GF-D8 (cell line): Measurements from ENCODE around the gene PLEKHD1.
"Not testable (repeated sequence)": the region's sequence is repeated elsewhere in the genome, so short reads cannot be mapped to it uniquely, and the experiment has no call there.

Experiments
- DNase-seq: peaks from one replicate; lab custom pipeline; 2025; lab: John Stamatoyannopoulos, UW

The PLEKHD1 gene

GRCh38 chr14:69481815-69482568 is 2.5 kb upstream of the PLEKHD1 start:
- no peak for DNase-seq

- DNase-seq, result no peak
Measured at GRCh38 chr14:69483765-69484443, 624 bp upstream of the PLEKHD1 start.

GRCh38 chr14:69485315-69485660 is 760 bp downstream of the PLEKHD1 start:
- no peak for DNase-seq

- DNase-seq, result no peak
Measured at GRCh38 chr14:69485701-69486100, 1.2 kb downstream of the PLEKHD1 start.

GRCh38 chr14:69487226-69487625 is 2.7 kb downstream of the PLEKHD1 start:
- DNase-seq, result no peak

GRCh38 chr14:69487771-69488170 is 3.2 kb downstream of the PLEKHD1 start:
- no peak for DNase-seq

- no peak for DNase-seq
Measured at GRCh38 chr14:69489495-69489894, 5.0 kb downstream of the PLEKHD1 start.

- no peak for DNase-seq
Measured at GRCh38 chr14:69490219-69490918, 5.8 kb downstream of the PLEKHD1 start.

GRCh38 chr14:69491193-69491592 is 6.7 kb downstream of the PLEKHD1 start:
- no peak for DNase-seq

- DNase-seq, result no peak
Measured at GRCh38 chr14:69493038-69493437, 8.5 kb downstream of the PLEKHD1 start.

GRCh38 chr14:69493791-69494190 is 9.3 kb downstream of the PLEKHD1 start:
- no peak for DNase-seq

GRCh38 chr14:69495341-69495921 is 10.9 kb downstream of the PLEKHD1 start:
- DNase-seq, result no peak

GRCh38 chr14:69497866-69498265 is 13.3 kb downstream of the PLEKHD1 start:
- DNase-seq, result not testable (repeated sequence)

GRCh38 chr14:69498286-69498685 is 13.8 kb downstream of the PLEKHD1 start:
- not testable (repeated sequence) for DNase-seq

GRCh38 chr14:69499436-69499835 is 14.9 kb downstream of the PLEKHD1 start:
- no peak for DNase-seq

- no peak for DNase-seq
Measured at GRCh38 chr14:69500096-69500495, 15.6 kb downstream of the PLEKHD1 start.

GRCh38 chr14:69500736-69501135 is 16.2 kb downstream of the PLEKHD1 start:
- DNase-seq, result no peak

GRCh38 chr14:69501423-69501838 is 16.9 kb downstream of the PLEKHD1 start:
- no peak for DNase-seq

- DNase-seq, result no peak
Measured at GRCh38 chr14:69504775-69505174, 20.2 kb downstream of the PLEKHD1 start.

- no peak for DNase-seq
Measured at GRCh38 chr14:69505338-69506240, 21.1 kb downstream of the PLEKHD1 start.

- no peak for DNase-seq
Measured at GRCh38 chr14:69506241-69506595, 21.7 kb downstream of the PLEKHD1 start.
